Caco-2 (cell line): ENCODE data around the gene CLDN7. TPM values are rescaled to one million over a fixed set of nuclear protein-coding genes. Genes with fewer than 3 reads are reported as not detected.
A peak's percentile ranks its signal among the peaks of the same experiment; 100 is the strongest.

Experiments
- BruUV-seq: library from RNA; stranded (reverse); fragments of 400-500 nt; replicated peaks from 2 replicates; lab custom pipeline; 2021; lab: Mats Ljungman, UMichigan
- CTCF ChIA-PET: fragments of 300-600 bp; sonication (Branson Sonifier 250); formaldehyde crosslinking; loops from one replicate; lab custom pipeline; 2022; ENCODE audit warnings: antibody characterized with exemption; lab: Charles Lee
- POLR2A ChIA-PET: fragments of 300-600 bp; sonication (Branson Sonifier 250); formaldehyde crosslinking; loops from one replicate; lab custom pipeline; 2022; ENCODE audit warnings: antibody characterized with exemption; lab: Charles Lee
- DNase-seq, 2 experiments: peaks; one replicate each; pipeline versions ENCODE4 v3.0.0 to v3.0.0-alpha.2; 2020 to 2022
- H3K27me3 ChIP-seq: replicated peaks from 2 replicates; pipeline ENCODE4 v1.6.0; 2011; ENCODE audit warnings: low read length; ENCODE audit not compliant: control insufficient read depth, insufficient read depth
- H3K36me3 ChIP-seq: 2 replicates; pipeline ENCODE4 v1.5.1; 2011; ENCODE audit warnings: low read length; ENCODE audit not compliant: control insufficient read depth, insufficient read depth
- H3K4me1 ChIP-seq: fragments of 250-450 bp; sonication (Bioruptor Pico); 2 replicates; pipeline ENCODE4 v1.5.1; 2020; ENCODE audit warnings: mild to moderate bottlenecking
- H3K4me3 ChIP-seq: 2 replicates; pipeline ENCODE4 v1.5.1; 2011; ENCODE audit warnings: low read depth, mild to moderate bottlenecking, control low read depth, low read length
- H3K9me3 ChIP-seq: fragments of 250-450 bp; sonication (Bioruptor Pico); 2 replicates; pipeline ENCODE4 v1.5.1; 2020; ENCODE audit warnings: mild to moderate bottlenecking, moderate library complexity
- H3K27ac Mint-ChIP-seq: one replicate; pipeline ENCODE4 v1.8.0; 2022; ENCODE audit warnings: mixed read lengths; ENCODE audit not compliant: unreplicated experiment
- H3K27me3 Mint-ChIP-seq: one replicate; pipeline ENCODE4 v1.8.0; 2022; ENCODE audit warnings: mixed read lengths; ENCODE audit not compliant: insufficient read depth, unreplicated experiment
- H3K36me3 Mint-ChIP-seq: one replicate; pipeline ENCODE4 v1.8.0; 2022; ENCODE audit warnings: mild to moderate bottlenecking, mixed read lengths; ENCODE audit not compliant: insufficient read depth, unreplicated experiment
- H3K4me1 Mint-ChIP-seq: one replicate; pipeline ENCODE4 v1.8.0; 2022; ENCODE audit warnings: low read depth, mixed read lengths; ENCODE audit not compliant: unreplicated experiment
- H3K4me3 Mint-ChIP-seq: one replicate; pipeline ENCODE4 v1.8.0; 2022; ENCODE audit warnings: mild to moderate bottlenecking, moderate library complexity, mixed read lengths; ENCODE audit not compliant: unreplicated experiment
- H3K9me3 Mint-ChIP-seq: one replicate; pipeline ENCODE4 v1.8.0; 2022; ENCODE audit warnings: mixed read lengths; ENCODE audit not compliant: unreplicated experiment
- CTCF ChIP-seq, 2 experiments: fragments of 200-600 bp in 1 of 2; IDR thresholded peaks; 1 replicate in 1 of 2; 2 replicates in 1 of 2; pipeline versions ENCODE4 v1.5.1 to v1.8.0; 2011 to 2022; ENCODE audit warnings: antibody characterized with exemption in 1 of 2, control low read depth in 1 of 2, inconsistent platforms in 1 of 2, low read depth in 1 of 2, low read length in 1 of 2, mild to moderate bottlenecking in 1 of 2, moderate library complexity in 1 of 2; ENCODE audit not compliant: insufficient read depth in 1 of 2, severe bottlenecking in 1 of 2, unreplicated experiment in 1 of 2
- intact Hi-C: fragments of 100-400 bp; cut with micrococcal nuclease; formaldehyde crosslinking; loops from one replicate; pipeline ENCODE4 v1.10.0; 2022; ENCODE audit not compliant: unreplicated experiment
- total RNA-seq: library from RNA; stranded (reverse); gene quantifications from 2 replicates; pipeline ENCODE4 v1.2.3, GENCODE V29; 2022

CLDN7 gene
- total RNA-seq, 1 experiment from 2014 or later = 111 TPM

DNA sequence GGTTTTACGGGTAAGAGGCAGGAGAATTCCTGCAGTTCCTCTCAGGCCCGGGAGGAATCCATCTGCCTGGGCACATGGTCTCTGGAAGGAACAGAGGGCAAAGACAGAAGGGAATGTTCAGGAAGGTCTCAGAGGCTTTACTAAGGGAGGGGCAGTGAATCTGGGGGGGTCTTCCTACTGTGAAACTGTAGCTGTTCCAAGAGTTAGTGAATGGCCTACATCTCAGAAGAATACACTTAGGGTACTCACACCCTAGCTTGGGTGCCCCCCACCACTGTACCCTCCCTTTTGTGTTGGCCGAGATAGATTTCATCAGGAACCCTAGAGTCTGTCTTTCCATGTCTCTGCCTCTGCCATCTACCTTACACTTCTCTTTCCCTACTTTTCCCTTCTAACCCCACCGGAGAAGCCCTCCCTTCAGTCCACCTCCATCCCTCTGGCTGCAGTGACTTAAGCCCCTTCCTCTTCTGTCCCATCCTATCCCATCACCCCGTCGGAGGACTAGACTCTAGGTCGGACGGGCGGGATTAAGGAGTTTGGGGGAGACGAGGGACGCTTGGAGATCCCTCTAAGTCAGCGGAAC lies 43.0 kb downstream of the CLDN7 start:
- no peak for TF ChIP-seq CTCF (IDR thresholded peaks at IDR 0.05; ENCODE audit: insufficient read depth in 1 of 2, low read depth in 1 of 2, low read length in 1 of 2, severe bottlenecking in 1 of 2, unreplicated experiment in 1 of 2)
- Histone ChIP-seq H3K4me1 (peaks cover 10% of the 10 kb centered on the region), H3K36me3 (no peaks in the 10 kb centered on the region), H3K9me3 (no peaks in the 10 kb centered on the region), H3K4me3 (peak overlapping the region; percentile 80), H3K27me3 (no peaks in the 10 kb centered on the region)
- intact Hi-C loops = loop anchor here (1.0 kb wide), 1 partner anchor 28 kb away; no protein-coding TSS in a partner anchor
- Mint-ChIP-seq H3K9me3 (no peaks in the 10 kb centered on the region), H3K27ac (peak overlapping the region; percentile 73), H3K4me1 (peaks cover 5% of the 10 kb centered on the region), H3K36me3 (peaks cover 58% of the 10 kb centered on the region), H3K27me3 (no peaks in the 10 kb centered on the region), H3K4me3 (peak overlapping the region; percentile 77)
- BruUV-seq = no TSS peak
- DNase-seq = no peak
- POLR2A ChIA-PET = interaction anchor here (0.5 to 2.3 kb wide), 3 partner anchors 15 to 146 kb away, joined by 3 to 6 read pairs (median 6); partner anchors contain the start of gene DVL2
- CTCF ChIA-PET = no interaction called here

DNA sequence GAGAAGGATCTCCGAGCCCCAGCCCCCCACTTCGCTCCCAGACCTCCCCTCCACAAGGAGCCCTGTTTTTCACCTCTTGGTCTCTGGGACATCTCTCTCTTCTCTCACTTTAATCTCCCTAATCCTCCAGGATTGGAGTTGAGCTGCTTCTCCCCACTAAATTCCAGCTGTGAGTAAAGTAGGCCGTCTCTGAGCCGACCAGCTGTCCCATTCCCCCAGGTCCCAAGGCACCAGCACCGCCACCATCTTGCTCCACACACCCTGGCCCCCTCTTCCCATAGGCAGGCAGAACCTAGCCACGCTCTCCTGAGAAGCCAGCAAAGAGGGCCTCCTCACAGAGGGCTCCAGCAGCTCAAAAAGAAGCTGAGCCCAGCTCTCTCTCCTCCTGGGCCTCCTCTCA lies 43.5 kb downstream of the CLDN7 start:
- H3K4me1 Mint-ChIP-seq = peaks cover 5% of the 10 kb centered on the region
- ChIA-PET POLR2A (interaction anchor here (2.3 kb wide), 1 partner anchor 16 kb away, joined by 6 read pairs; the partner anchor contains the start of gene DVL2), CTCF (no interaction called here)
- TF ChIP-seq CTCF (IDR thresholded peaks at IDR 0.05; ENCODE audit: insufficient read depth in 1 of 2, low read depth in 1 of 2, low read length in 1 of 2, severe bottlenecking in 1 of 2, unreplicated experiment in 1 of 2) = no peak
- no TSS peak for BruUV-seq
- no peak overlapping the region for H3K27ac Mint-ChIP-seq
- Histone ChIP-seq H3K4me3 (no peak overlapping the region), H3K27me3 (no peaks in the 10 kb centered on the region), H3K9me3 (no peaks in the 10 kb centered on the region), H3K4me1 (peaks cover 10% of the 10 kb centered on the region), H3K36me3 (no peaks in the 10 kb centered on the region)
- H3K27me3 Mint-ChIP-seq = no peaks in the 10 kb centered on the region
- H3K36me3 Mint-ChIP-seq = peaks cover 60% of the 10 kb centered on the region
- intact Hi-C loops = loop anchor here (1.0 kb wide), 1 partner anchor 27 kb away; no protein-coding TSS in a partner anchor
- no peaks in the 10 kb centered on the region for H3K9me3 Mint-ChIP-seq
- no peak for DNase-seq
- peak overlapping the region; percentile 77 for H3K4me3 Mint-ChIP-seq

- H3K36me3 Mint-ChIP-seq = peaks cover 58% of the 10 kb centered on the region
- Histone ChIP-seq H3K4me1 (peaks cover 10% of the 10 kb centered on the region), H3K9me3 (no peaks in the 10 kb centered on the region), H3K27me3 (no peaks in the 10 kb centered on the region), H3K4me3 (no peak overlapping the region), H3K36me3 (no peaks in the 10 kb centered on the region)
- no peak for DNase-seq
- ChIA-PET POLR2A (no interaction called here), CTCF (no interaction called here)
- no peak overlapping the region for H3K27ac Mint-ChIP-seq
- intact Hi-C loops = no loop called here
- H3K4me3 Mint-ChIP-seq = no peak overlapping the region
- H3K9me3 Mint-ChIP-seq = no peaks in the 10 kb centered on the region
- no peaks in the 10 kb centered on the region for H3K27me3 Mint-ChIP-seq
- no TSS peak for BruUV-seq
- TF ChIP-seq CTCF (IDR thresholded peaks at IDR 0.05; ENCODE audit: insufficient read depth in 1 of 2, low read depth in 1 of 2, low read length in 1 of 2, severe bottlenecking in 1 of 2, unreplicated experiment in 1 of 2) = no peak
- H3K4me1 Mint-ChIP-seq = peaks cover 5% of the 10 kb centered on the region
These were observed 44.1 kb downstream of the CLDN7 start for GRCh38 chr17:7218166-7218565.
